HepG2 (cell line): ENCODE results near the gene ALG3. TPM values are rescaled to one million over a fixed set of nuclear protein-coding genes. Genes with fewer than 3 reads are reported as not detected.
A peak's percentile ranks its signal among the peaks of the same experiment; 100 is the strongest.

Experiments
- ATF7 ChIP-seq, 2 experiments: fragments of 450-650 bp in 1 of 2; sonication (generic) in 1 of 2; formaldehyde crosslinking in 1 of 2; IDR thresholded peaks; 2 replicates each; pipeline versions ENCODE4 v1.4.0 to v1.6.1; 2016 to 2020; ENCODE audit warnings: antibody characterized with exemption in 1 of 2, mild to moderate bottlenecking in 1 of 2, missing genetic modification reagents in 1 of 2
- FOXP4 ChIP-seq: sonication (generic); formaldehyde crosslinking; IDR thresholded peaks from 2 replicates; pipeline ENCODE4 v1.4.0; 2020; ENCODE audit warnings: missing genetic modification reagents
- GTF2F1 ChIP-seq: fragments of 150-350 bp; IDR thresholded peaks from 2 replicates; pipeline ENCODE4 v1.6.1; 2014; ENCODE audit warnings: low read length
- HDAC2 ChIP-seq: sonication (generic); formaldehyde crosslinking; IDR thresholded peaks from 2 replicates; pipeline ENCODE4 v1.4.0; 2020; ENCODE audit warnings: missing genetic modification reagents
- IKZF5 ChIP-seq: IDR thresholded peaks from 2 replicates; pipeline ENCODE4 v1.6.1; 2018; ENCODE audit warnings: missing genetic modification reagents, mild to moderate bottlenecking, missing compliant biosample characterization
- MTA3 ChIP-seq: sonication (generic); formaldehyde crosslinking; IDR thresholded peaks from 2 replicates; pipeline ENCODE4 v1.4.0; 2020; ENCODE audit warnings: missing genetic modification reagents
- MXD3 ChIP-seq: IDR thresholded peaks from 2 replicates; pipeline ENCODE4 v1.6.1; 2016; ENCODE audit warnings: mild to moderate bottlenecking, missing biosample characterization, missing genetic modification reagents
- PAF1 ChIP-seq: IDR thresholded peaks from 2 replicates; pipeline ENCODE4 v1.6.1; 2016; ENCODE audit warnings: missing genetic modification reagents, missing compliant biosample characterization
- RELA ChIP-seq: sonication (generic); formaldehyde crosslinking; IDR thresholded peaks from 2 replicates; pipeline ENCODE4 v1.4.0; 2020; ENCODE audit warnings: missing genetic modification reagents
- RFX3 ChIP-seq: IDR thresholded peaks from 2 replicates; pipeline ENCODE4 v1.6.1; 2016; ENCODE audit warnings: missing biosample characterization, missing genetic modification reagents
- SMC3 ChIP-seq: IDR thresholded peaks from 2 replicates; pipeline ENCODE4 v1.6.1; 2011; ENCODE audit warnings: low read length, improper control_type of control experiment
- TFE3 ChIP-seq: IDR thresholded peaks from 2 replicates; pipeline ENCODE4 v1.6.1; 2016
- ZEB1 ChIP-seq: IDR thresholded peaks from 2 replicates; pipeline ENCODE4 v1.6.1; 2012; ENCODE audit warnings: mild to moderate bottlenecking, low read depth, inconsistent platforms; ENCODE audit not compliant: insufficient replicate concordance
- ZNF138 ChIP-seq: sonication (generic); formaldehyde crosslinking; IDR thresholded peaks from 2 replicates; pipeline ENCODE4 v1.5.0; 2020; ENCODE audit warnings: mild to moderate bottlenecking, low read depth, missing genetic modification reagents
- ZNF281 ChIP-seq: sonication (generic); formaldehyde crosslinking; IDR thresholded peaks from 2 replicates; pipeline ENCODE4 v1.4.0; 2020; ENCODE audit warnings: missing genetic modification reagents, borderline replicate concordance
- ZNF329 ChIP-seq: sonication (generic); formaldehyde crosslinking; IDR thresholded peaks from 2 replicates; pipeline ENCODE4 v1.9.0; 2021; ENCODE audit warnings: low read depth, mild to moderate bottlenecking, missing genetic modification reagents
- ZNF441 ChIP-seq: sonication (generic); formaldehyde crosslinking; IDR thresholded peaks from 2 replicates; pipeline ENCODE4 v1.7.0; 2021; ENCODE audit warnings: missing genetic modification reagents, borderline replicate concordance
- ZNF501 ChIP-seq: sonication (generic); formaldehyde crosslinking; IDR thresholded peaks from 2 replicates; pipeline ENCODE4 v1.5.1; 2020; ENCODE audit warnings: mild to moderate bottlenecking, moderate library complexity, missing genetic modification reagents
- ZNF543 ChIP-seq: sonication (generic); formaldehyde crosslinking; IDR thresholded peaks from 2 replicates; pipeline ENCODE4 v1.4.0; 2020; ENCODE audit warnings: mild to moderate bottlenecking, missing genetic modification reagents
- ZNF558 ChIP-seq: sonication (generic); formaldehyde crosslinking; IDR thresholded peaks from 2 replicates; pipeline ENCODE4 v1.9.0; 2022; ENCODE audit warnings: mild to moderate bottlenecking, missing genetic modification reagents, borderline replicate concordance
- ZNF652 ChIP-seq: IDR thresholded peaks from 2 replicates; pipeline ENCODE4 v1.6.1; 2016; ENCODE audit warnings: low read depth, borderline replicate concordance
- ZNF737 ChIP-seq: sonication (generic); formaldehyde crosslinking; IDR thresholded peaks from 2 replicates; pipeline ENCODE4 v1.5.0; 2020; ENCODE audit warnings: missing genetic modification reagents, mild to moderate bottlenecking, borderline replicate concordance
- ZNF878 ChIP-seq: sonication (generic); formaldehyde crosslinking; IDR thresholded peaks from 2 replicates; pipeline ENCODE4 v1.8.1; 2023; ENCODE audit warnings: mild to moderate bottlenecking, missing genetic modification reagents, moderate library complexity
- ZZZ3 ChIP-seq: sonication (generic); formaldehyde crosslinking; IDR thresholded peaks from 2 replicates; pipeline ENCODE4 v1.4.0; 2020; ENCODE audit warnings: missing genetic modification reagents, mild to moderate bottlenecking, borderline replicate concordance
- polyA plus RNA-seq, 8 experiments: library from polyadenylated mRNA; depleted of rRNA in 3 of 8; stranded (reverse) in 7 of 8; unstranded in 1 of 8; fragments of >200 nt; fragmentation: Illumina TruSeq in 4 of 8; extraction: Trizol in 4 of 8; gene quantifications; 2 replicates each; pipeline versions ENCODE4 v1.2.1 to v1.2.3, GENCODE V29; 2011 to 2016; ENCODE audit warnings: low read depth in 4 of 8, missing spikeins in 1 of 8, mixed read lengths in 1 of 8; ENCODE audit not compliant: insufficient read depth in 1 of 8
- total RNA-seq, 5 experiments: library from RNA; depleted of rRNA; stranded (reverse); fragments of >200 nt; fragmentation: Illumina TruSeq; extraction: Trizol; gene quantifications; 2 replicates each; pipeline ENCODE4 v1.2.3, GENCODE V29; 2016; ENCODE audit warnings: low read depth in 1 of 5

ALG3 gene
- total and polyA plus RNA-seq, 2 of the 13 experiments (the other 11 are each of a cell fraction or from before 2014, with no cell fraction given) = 46.6 to 57.1 TPM

GRCh38 chr3:184229394-184230080, 19.2 kb downstream of the ALG3 start, which contains the start of gene VWA5B2 (continued):
- TF ChIP-seq ZNF138 (CRISPR knock-in tag) (no peak), FOXP4 (CRISPR knock-in tag) (no peak), ZNF329 (peak; percentile 67; the same call in 1 of the 2 replicates), SMC3 (no peak), RFX3 (no peak), ZNF501 (CRISPR knock-in tag) (no peak), ZNF441 (no peak), ZZZ3 (CRISPR knock-in tag) (0 out of 2 replicates have a peak, but pooled peaks have one; percentile 17), PAF1 (no peak), GTF2F1 (no peak), ZNF652 (CRISPR knock-in tag) (no peak), ATF7 (IDR thresholded peaks at IDR 0.05) (no peak), ATF7 (CRISPR knock-in tag; IDR thresholded peaks at IDR 0.05) (no peak), HDAC2 (CRISPR knock-in tag) (no peak), IKZF5 (no peak), ZNF281 (no peak), MXD3 (no peak), ZNF543 (CRISPR knock-in tag) (no peak), RELA (CRISPR knock-in tag) (no peak), ZEB1 (no peak), ZNF558 (no peak), ZNF878 (no peak), MTA3 (CRISPR knock-in tag) (no peak), ZNF737 (CRISPR knock-in tag) (no peak), TFE3 (CRISPR knock-in tag) (no peak)
